Ascending aorta (tissue), 2 donors: ENCODE measurements around the gene LMTK2. TPM values are rescaled to one million over a fixed set of nuclear protein-coding genes. Genes with fewer than 3 reads are reported as not detected.

Experiments
- DNase-seq, 2 donors: peaks; one replicate each; pipeline ENCODE4 v3.0.0-alpha.2; 2019; ENCODE audit warnings: low spot score in 2 of 2
- H3K27ac ChIP-seq, 2 donors: fragments of 200-600 bp; sonication (generic); one replicate each; pipeline ENCODE4 v1.5.1; 2016 to 2017; ENCODE audit warnings: mild to moderate bottlenecking in 1 of 2
- H3K27me3 ChIP-seq: fragments of 200-600 bp; sonication (generic); one replicate; pipeline ENCODE4 v1.5.1; 2017
- H3K36me3 ChIP-seq, 2 donors: fragments of 200-600 bp; sonication (generic); one replicate each; pipeline ENCODE4 v1.5.1; 2016
- H3K4me1 ChIP-seq, 2 donors: fragments of 200-600 bp; sonication (generic); one replicate each; pipeline ENCODE4 v1.5.1; 2016 to 2017; ENCODE audit warnings: mild to moderate bottlenecking in 1 of 2
- H3K4me3 ChIP-seq, 2 donors: fragments of 200-600 bp; sonication (generic); one replicate each; pipeline ENCODE4 v1.5.1; 2016 to 2017; ENCODE audit warnings: mild to moderate bottlenecking in 1 of 2
- H3K9me3 ChIP-seq, 2 donors: fragments of 200-600 bp; sonication (generic); one replicate each; pipeline ENCODE4 v1.5.1; 2016
- CTCF ChIP-seq, 3 experiments: fragments of 200-600 bp in 2 of 3; fragments of 450-650 bp in 1 of 3; sonication (generic) in 2 of 3; IDR thresholded peaks; one replicate each; pipeline ENCODE4 v1.5.1; 2016 to 2019; ENCODE audit warnings: antibody characterized with exemption in 3 of 3, mild to moderate bottlenecking in 1 of 3, moderate library complexity in 1 of 3
- intact Hi-C: fragments of 100-400 bp; cut with DNase I; formaldehyde crosslinking; loops from one replicate; pipeline ENCODE4 v1.15.1; 2023
- total RNA-seq: library from RNA; depleted of rRNA; stranded (reverse); fragments of >200 nt; gene quantifications from one replicate; pipeline ENCODE4 v1.1.0, GENCODE V29; 2016

LMTK2 gene
- total RNA-seq, 1 donor from 2014 or later = 11.8 TPM

GRCh38 chr7:98088109-98088508, 18.6 kb upstream of the LMTK2 start:
- Histone ChIP-seq H3K36me3 (no peaks in the 10 kb centered on the region), H3K4me3 (no peak overlapping the region), H3K27me3 (no peaks in the 10 kb centered on the region), H3K27ac (no peak overlapping the region), H3K4me1 (no peaks in the 10 kb centered on the region), H3K9me3 (no peaks in the 10 kb centered on the region)
- no peak for TF ChIP-seq CTCF (IDR thresholded peaks at IDR 0.05)
- no peak for DNase-seq
- intact Hi-C loops = no loop called here

DNA sequence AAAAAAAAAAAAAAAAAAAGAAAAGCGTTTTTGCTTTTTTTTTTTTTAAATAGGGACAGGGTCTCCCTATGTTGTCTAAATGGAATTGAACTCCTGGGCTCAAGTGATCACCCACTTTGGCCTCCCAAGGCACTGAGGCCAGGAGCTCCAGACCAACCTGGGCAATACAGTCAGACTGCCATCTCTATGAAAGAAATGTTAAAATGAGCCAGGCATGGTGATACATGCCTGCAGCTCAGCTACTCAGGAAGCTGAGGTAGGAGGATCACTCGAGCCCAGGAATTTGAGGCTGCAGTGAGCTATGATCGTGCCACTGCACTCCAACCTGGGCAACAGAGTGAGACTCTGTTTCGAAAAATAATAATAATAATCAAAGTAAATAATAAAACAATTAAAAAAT, 16.5 kb upstream of the LMTK2 start:
- H3K4me3 ChIP-seq = no peak overlapping the region
- intact Hi-C loops = no loop called here
- no peaks in the 10 kb centered on the region for H3K4me1 ChIP-seq
- DNase-seq = no peak
- H3K27ac ChIP-seq = no peak overlapping the region
- no peaks in the 10 kb centered on the region for H3K27me3 ChIP-seq
- no peaks in the 10 kb centered on the region for H3K9me3 ChIP-seq
- H3K36me3 ChIP-seq = no peaks in the 10 kb centered on the region
- TF ChIP-seq CTCF (IDR thresholded peaks at IDR 0.05) = no peak

GRCh38 chr7:98091061-98091460, 15.6 kb upstream of the LMTK2 start:
- no peak for TF ChIP-seq CTCF (IDR thresholded peaks at IDR 0.05)
- intact Hi-C loops = no loop called here
- Histone ChIP-seq H3K27me3 (no peaks in the 10 kb centered on the region), H3K36me3 (no peaks in the 10 kb centered on the region), H3K4me3 (no peak overlapping the region), H3K9me3 (peaks cover 0 to under 1% of the 10 kb centered on the region in 2 donors), H3K27ac (no peak overlapping the region), H3K4me1 (no peaks in the 10 kb centered on the region)
- DNase-seq = no peak

DNA sequence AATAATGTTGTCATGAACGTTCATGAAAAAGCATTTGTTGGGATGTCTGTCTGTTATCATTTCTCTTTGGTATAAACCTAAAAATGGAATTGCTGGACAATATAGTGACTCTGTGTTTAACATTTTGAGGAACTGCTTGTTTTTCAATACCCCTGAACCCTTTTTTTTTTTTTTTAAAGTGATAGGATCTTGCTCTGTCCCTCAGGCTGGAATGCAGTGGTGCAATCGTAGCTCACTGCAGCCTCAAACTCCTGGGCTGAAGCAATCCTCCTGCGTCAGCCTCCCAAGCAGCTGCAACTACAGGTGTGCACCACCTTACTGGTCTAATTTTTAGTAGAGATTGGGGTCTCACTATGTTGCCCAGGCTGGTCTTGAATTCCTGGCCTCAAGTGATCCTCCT, 15.1 kb upstream of the LMTK2 start:
- DNase-seq = no peak
- H3K27me3 ChIP-seq = no peaks in the 10 kb centered on the region
- TF ChIP-seq CTCF (IDR thresholded peaks at IDR 0.05) = no peak
- H3K4me1 ChIP-seq = no peaks in the 10 kb centered on the region
- H3K4me3 ChIP-seq = no peak overlapping the region
- H3K27ac ChIP-seq = no peak overlapping the region
- H3K36me3 ChIP-seq = no peaks in the 10 kb centered on the region
- intact Hi-C loops = no loop called here
- peaks cover 4% of the 10 kb centered on the region in 2 donors for H3K9me3 ChIP-seq

GRCh38 chr7:98097042-98097645, 9.5 kb upstream of the LMTK2 start:
- intact Hi-C loops = no loop called here
- no peak overlapping the region for H3K27ac ChIP-seq
- TF ChIP-seq CTCF (IDR thresholded peaks at IDR 0.05) = no peak
- H3K27me3 ChIP-seq = no peaks in the 10 kb centered on the region
- peaks cover 9 to 46% of the 10 kb centered on the region in 2 donors for H3K9me3 ChIP-seq
- no peaks in the 10 kb centered on the region for H3K36me3 ChIP-seq
- no peak for DNase-seq
- no peak overlapping the region for H3K4me3 ChIP-seq
- H3K4me1 ChIP-seq = no peaks in the 10 kb centered on the region

DNA sequence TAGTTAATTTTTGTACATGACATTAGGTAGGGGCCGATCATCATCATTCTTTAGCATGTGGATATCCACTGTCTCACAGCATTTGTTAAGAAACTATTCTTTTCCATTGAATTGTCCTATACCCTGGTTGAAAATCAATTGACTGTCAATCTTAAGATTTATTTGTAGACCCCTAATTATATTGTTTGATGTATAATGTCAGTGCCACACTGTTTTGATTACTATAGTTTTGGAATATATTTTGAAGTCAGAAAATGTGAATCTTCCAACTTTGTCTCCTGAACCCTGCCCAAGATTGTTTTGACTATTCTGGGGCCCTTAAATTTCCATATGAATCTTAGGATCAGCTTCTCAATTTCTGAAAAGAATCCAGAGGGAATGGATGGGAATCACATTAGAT, 6.6 kb upstream of the LMTK2 start:
- no peak overlapping the region for H3K27ac ChIP-seq
- H3K4me1 ChIP-seq = no peaks in the 10 kb centered on the region
- intact Hi-C loops = loop anchor here (10.0 kb wide), 1 partner anchor 985 kb away; the partner anchor contains the start of gene SDHAF3
- no peak for TF ChIP-seq CTCF (IDR thresholded peaks at IDR 0.05)
- no peak overlapping the region for H3K4me3 ChIP-seq
- H3K27me3 ChIP-seq = no peaks in the 10 kb centered on the region
- peaks cover 9 to 49% of the 10 kb centered on the region in 2 donors for H3K9me3 ChIP-seq
- H3K36me3 ChIP-seq = no peaks in the 10 kb centered on the region
- no peak for DNase-seq
